ENCODE measurements around the gene VEGFA.

Gene VEGFA

GRCh38 chr6:43769526-43770371 is at the start of gene VEGFA:
Gene VEGFA, plus strand, starts transcription at chr6:43770211.
- peak; percentile 62 to 93 (median 88) for DNase-seq (ENCODE audit: low read depth in 2 of 3, low spot score in 2 of 3)

DNA sequence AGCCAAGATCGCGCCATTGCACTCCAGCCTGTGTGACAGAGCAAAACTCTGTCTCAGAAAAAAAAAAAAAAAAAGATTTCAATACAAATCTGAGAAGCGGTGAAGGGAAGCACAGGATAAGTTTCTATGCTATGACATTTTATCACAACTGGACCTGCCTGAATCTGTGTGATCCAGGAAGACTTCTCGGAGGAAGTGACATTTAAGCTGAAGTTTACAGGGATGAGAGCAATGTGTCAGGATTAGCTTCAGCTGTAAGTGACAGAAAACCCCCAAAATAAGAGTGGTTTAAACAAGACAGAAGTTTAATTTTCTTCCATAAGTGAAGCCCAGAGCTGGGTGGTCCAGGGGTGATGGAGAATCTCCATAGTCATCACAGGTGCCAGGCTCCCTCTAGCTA is 49.0 kb upstream of the VEGFA start:
- DNase-seq (ENCODE audit: low read depth in 2 of 3, low spot score in 2 of 3), result no peak

GRCh38 chr6:43722920-43723545 is 47.0 kb upstream of the VEGFA start:
- no peak for DNase-seq (ENCODE audit: low read depth in 2 of 3, low spot score in 2 of 3)

GRCh38 chr6:43723737-43724295 is 46.2 kb upstream of the VEGFA start:
- DNase-seq (ENCODE audit: low read depth in 2 of 3, low spot score in 2 of 3), result peak in 1 of 3 experiments; percentile 52

DNA sequence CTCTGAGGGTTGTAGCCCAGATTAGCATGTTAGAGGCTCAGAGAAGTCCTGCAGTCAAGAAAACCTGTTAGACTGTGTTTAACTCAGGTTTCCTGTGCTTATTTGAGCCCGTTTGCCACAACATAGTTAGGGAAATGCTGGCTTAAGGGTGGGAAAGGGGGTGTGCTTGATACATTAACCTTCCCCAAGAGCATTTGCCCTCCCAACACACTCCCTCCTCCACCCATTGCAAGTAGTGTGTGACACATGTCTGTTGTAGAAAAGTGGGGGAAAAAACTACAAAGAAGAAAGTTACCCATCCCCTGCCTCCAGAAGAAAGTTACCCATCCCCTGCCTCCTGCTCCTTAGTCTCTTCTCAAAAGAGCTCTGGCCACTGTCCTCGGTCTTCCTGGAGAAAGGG is 45.7 kb upstream of the VEGFA start:
- no peak for DNase-seq (ENCODE audit: low read depth in 2 of 3, low spot score in 2 of 3)

- DNase-seq (ENCODE audit: low read depth in 2 of 3, low spot score in 2 of 3), result peak; percentile 56 to 76 (median 73)
These were observed 44.9 kb upstream of the VEGFA start for GRCh38 chr6:43724914-43725642.

DNA sequence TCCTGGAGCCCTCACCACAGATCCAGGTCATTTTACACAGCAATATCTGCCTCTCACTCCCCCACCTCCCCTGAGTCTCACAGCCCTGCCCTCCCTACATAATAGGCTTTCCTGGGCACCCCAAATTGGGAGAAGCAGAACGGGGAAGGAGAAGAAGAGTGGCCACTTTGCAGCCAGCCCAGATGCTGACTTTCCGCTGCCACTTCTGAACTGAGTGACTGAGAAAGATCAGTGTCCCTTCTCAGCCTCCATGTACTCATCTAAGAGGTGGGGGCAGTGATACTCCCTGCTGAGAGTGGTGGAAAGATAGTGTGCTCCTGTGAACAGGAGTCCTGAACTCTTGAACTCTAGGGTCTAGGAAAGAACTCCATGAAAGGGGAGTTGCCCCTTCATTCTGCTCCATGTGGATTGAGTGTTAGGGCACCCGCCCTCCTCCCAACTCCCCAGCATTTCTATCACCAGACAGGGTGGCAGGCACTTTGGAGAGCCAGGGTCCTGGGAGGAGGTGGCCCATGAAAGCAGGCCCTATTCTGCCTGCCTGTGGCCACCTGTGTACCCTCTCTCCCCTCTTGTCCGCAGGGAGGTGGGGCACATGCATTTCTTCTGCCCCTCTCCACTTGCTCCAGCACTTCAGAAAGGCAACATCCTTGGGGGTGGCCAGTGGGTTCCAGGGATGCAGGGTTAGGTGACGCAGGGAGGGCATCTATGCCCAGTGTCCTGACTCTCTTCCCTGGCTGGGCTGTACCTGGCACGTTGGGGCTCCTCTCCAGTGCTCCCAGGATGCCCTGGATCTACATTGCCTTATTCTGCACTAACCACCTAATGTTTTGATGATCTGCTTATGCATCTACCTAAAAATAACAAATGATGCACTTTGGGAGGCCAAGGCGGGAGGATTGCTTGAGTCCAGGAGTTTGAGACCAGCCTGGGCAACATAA is 44.1 kb upstream of the VEGFA start:
- no peak for DNase-seq (ENCODE audit: low read depth in 2 of 3, low spot score in 2 of 3)

GRCh38 chr6:43727634-43728033 is 42.4 kb upstream of the VEGFA start:
- no peak for DNase-seq (ENCODE audit: low read depth in 2 of 3, low spot score in 2 of 3)

DNA sequence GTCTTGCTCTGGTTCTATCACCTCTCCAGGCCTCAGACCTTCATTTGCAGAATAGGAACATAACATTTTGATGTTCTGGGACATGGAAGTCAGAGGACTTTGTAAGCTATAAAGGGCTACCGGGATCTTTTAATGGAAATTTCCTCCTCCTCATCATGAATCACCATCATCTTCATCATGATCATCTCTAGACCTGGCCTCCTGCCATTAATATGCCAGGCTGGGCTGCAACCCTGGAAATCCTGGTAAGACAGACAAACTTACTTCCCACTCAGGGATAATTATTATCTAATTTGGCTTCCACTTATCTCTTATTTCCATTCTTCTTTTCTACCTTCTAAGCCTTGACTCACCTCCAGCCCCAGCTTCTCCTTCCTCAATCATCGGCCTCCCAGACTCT is 41.4 kb upstream of the VEGFA start:
- no peak for DNase-seq (ENCODE audit: low read depth in 2 of 3, low spot score in 2 of 3)

- no peak for DNase-seq (ENCODE audit: low read depth in 2 of 3, low spot score in 2 of 3)
These were observed 40.5 kb upstream of the VEGFA start for GRCh38 chr6:43729537-43729936.

- no peak for DNase-seq (ENCODE audit: low read depth in 2 of 3, low spot score in 2 of 3)
These were observed 39.4 kb upstream of the VEGFA start for GRCh38 chr6:43730634-43731033.

DNA sequence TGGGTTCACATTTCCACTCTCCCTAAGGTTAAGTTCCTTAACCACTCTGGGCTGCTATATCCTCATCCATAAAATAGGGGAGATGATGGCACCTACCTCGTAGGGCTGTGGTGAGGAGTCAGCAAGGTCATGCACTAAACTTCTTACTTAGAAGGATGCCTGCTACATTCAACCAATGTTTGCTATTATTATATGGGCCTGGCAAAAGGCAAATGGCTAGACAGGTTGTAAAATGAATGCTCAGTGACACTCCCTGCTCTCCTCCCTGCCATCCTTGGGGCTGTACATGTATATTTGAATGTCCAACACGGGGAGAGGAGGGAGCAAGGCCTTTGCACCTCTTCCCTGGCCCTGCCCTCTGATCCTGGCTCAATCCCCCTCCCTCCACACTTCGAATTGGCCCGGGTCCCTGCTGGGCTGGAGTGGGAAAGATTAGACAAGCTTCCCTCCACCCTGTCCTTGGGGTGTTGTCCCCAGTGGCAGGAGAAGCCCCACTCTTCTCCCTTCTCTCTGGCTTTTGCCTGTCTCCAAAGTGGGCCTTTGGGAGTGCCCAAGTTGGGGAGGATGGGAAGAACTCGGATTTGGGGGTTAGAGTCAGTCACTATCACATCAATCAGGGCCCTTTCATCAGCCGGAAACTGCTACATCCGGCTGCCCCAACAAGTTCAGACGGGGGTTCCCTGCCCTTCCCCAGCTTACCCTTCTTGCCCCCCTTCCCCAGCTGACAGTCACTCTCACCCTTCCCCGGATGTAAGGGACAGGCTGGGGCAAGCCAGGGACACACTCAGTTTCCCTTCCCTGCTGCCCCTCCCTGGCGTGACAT is 36.3 kb upstream of the VEGFA start:
- peak in 1 of 3 experiments; percentile 29 for DNase-seq (ENCODE audit: low read depth in 2 of 3, low spot score in 2 of 3)

DNA sequence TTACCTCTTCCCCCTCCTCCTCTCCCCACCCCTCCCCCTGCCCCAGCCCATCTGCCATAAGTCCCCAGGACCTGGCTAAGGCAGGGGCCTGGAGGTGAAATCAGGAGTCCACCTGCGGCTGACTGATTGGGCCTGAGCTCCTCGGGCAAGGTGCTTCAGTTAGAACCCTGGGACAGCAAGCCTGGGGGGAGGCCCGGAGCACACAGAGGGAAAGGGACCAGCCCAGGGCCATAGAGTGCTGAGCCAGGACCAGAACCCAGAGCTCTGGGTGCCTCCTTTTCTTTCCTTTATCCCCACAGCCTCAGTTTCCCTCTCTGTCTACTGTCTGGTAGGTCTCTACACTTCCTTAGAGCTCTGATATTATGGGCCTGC is 35.7 kb upstream of the VEGFA start:
- DNase-seq (ENCODE audit: low read depth in 2 of 3, low spot score in 2 of 3), result no peak

DNA sequence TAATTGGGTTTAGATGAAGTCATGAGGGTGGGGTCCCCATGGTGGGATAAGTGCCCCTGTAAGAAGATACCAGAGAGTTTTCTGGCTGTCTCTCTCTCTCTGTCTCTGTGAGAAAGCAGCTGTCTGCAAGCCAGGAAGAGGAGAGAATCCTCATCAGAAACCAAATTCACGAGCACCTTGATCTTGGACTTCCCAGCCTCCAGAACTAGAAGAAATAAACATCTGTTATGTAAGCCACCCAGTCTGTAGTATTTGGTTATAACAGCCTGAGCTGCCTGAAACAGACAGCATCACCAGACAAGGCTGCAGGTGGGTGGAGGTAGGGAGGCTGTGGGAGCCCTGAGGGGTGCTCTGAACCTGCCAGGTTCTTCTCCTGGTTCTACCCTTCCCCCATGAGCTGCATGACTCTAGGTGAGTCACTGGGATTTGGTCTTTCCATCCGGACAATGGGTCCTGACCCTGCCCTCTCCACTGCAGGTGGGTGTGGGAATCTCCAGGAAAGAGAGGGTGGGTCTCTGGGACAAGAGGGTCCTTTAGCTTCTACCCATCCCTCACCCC is 34.3 kb upstream of the VEGFA start:
- DNase-seq (ENCODE audit: low read depth in 2 of 3, low spot score in 2 of 3), result no peak

DNA sequence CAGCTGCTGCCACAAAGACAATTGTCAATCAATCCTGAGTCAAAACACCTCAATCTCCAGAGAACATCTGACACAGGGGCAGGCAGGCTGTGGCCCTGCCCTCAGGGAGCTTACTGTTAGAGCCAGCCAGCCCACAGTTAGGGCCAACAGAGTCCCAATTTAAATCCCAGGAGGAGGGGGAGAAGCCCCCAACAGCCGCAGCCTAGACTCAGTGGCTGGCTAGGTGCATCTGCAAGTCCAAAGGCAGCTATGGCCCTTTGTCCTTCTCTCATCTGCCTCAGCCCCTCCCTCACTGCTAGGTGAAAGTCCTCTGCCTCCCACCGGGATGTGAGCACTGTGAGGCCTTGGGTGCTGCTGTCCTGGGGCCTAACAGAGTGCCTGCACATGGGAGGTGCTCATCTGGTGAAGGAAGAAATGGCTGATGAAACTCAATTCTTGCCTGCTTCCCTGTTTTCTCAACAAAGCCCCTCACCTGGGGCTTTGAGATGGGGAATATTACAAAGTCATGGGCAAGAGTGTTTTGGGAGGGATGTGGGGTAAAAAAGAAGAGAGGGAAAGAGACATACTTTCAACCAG is 33.7 kb upstream of the VEGFA start:
- DNase-seq (ENCODE audit: low read depth in 2 of 3, low spot score in 2 of 3), result no peak

DNA sequence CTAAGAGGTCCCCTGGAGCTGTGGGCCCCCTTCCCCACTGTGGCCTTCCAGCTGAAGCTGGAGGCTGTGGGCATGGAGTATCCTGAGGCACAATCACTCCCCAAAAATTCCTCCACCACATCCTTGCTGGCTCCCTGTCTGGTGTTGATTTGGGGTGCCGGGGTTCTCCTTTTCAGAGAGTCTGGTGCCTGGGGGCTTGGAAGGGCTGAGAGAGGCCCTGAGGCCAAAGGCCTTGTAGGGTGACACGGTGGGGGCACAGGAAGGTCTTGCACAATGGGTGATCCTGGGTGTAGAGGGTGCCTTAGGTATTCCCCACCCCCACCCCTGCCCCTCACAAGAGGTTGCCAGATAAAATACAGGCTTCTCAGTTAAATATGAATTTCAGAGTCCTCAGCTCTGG is 33.2 kb upstream of the VEGFA start:
- DNase-seq (ENCODE audit: low read depth in 2 of 3, low spot score in 2 of 3), result no peak

GRCh38 chr6:43737272-43738081 is 32.5 kb upstream of the VEGFA start:
- no peak for DNase-seq (ENCODE audit: low read depth in 2 of 3, low spot score in 2 of 3)

DNA sequence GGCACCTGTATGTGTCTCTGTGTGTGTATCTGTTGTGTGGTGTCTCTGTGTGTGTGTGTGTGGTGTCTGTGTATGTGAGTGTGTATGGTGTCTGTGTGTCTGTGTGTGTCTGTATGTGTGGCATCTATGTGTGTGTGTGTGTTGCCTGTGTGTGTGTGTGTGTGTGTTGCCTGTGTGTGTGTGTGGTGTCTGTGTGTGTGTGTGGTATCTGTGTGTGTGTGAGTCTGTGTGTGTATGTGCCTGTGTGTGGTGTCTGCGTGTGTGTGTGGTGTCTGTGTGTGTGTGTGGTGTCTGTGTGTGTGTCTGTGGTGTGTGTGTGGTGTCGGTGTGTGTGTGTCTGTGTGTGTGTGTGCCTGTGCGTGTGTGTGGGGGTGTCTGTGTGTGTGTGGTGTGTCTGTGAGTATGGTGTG is 31.7 kb upstream of the VEGFA start:
- DNase-seq (ENCODE audit: low read depth in 2 of 3, low spot score in 2 of 3), result no peak
